Natural killer cell (primary cell): ENCODE data around the gene ZNF268. TPM values are rescaled to one million over a fixed set of nuclear protein-coding genes. Genes with fewer than 3 reads are reported as not detected.

Experiments
- ATAC-seq, 3 donors: fragments of 150-1000 bp in 2 of 3; fragments of 200-7000 bp in 1 of 3; cut with Tn5 transposase; 1 replicate in 1 of 3; 2 replicates in 2 of 3; pipeline ENCODE4 v1.10.0; 2021; ENCODE audit warnings: mild to moderate bottlenecking in 2 of 3, moderate library complexity in 2 of 3
- DNase-seq, 2 donors: peaks; one replicate each; pipeline versions ENCODE4 v3.0.0 to v3.0.0-alpha.2; 2013 to 2021; ENCODE audit warnings: mixed read lengths in 1 of 2
- H3K27ac ChIP-seq: one replicate; pipeline ENCODE4 v1.5.1; 2013; ENCODE audit warnings: mild to moderate bottlenecking, low read length
- H3K27me3 ChIP-seq: one replicate; pipeline ENCODE4 v1.6.1; 2013; ENCODE audit warnings: low read length; ENCODE audit not compliant: control insufficient read depth, insufficient read depth
- H3K36me3 ChIP-seq: one replicate; pipeline ENCODE4 v1.6.1; 2013; ENCODE audit warnings: low read length; ENCODE audit not compliant: control insufficient read depth, insufficient read depth
- H3K4me1 ChIP-seq: one replicate; pipeline ENCODE4 v1.6.1; 2013; ENCODE audit warnings: low read length; ENCODE audit not compliant: control insufficient read depth, insufficient read depth
- H3K4me3 ChIP-seq: one replicate; pipeline ENCODE4 v1.5.1; 2013; ENCODE audit warnings: low read length
- H3K9me3 ChIP-seq: one replicate; pipeline ENCODE4 v1.6.1; 2013; ENCODE audit warnings: low read length; ENCODE audit not compliant: control insufficient read depth, insufficient read depth
- H3K27ac Mint-ChIP-seq, 2 donors: one replicate each; pipeline ENCODE4 v1.8.0; 2022; ENCODE audit warnings: mild to moderate bottlenecking in 2 of 2, mixed read lengths in 2 of 2, moderate library complexity in 1 of 2
- H3K27me3 Mint-ChIP-seq, 2 donors: one replicate each; pipeline ENCODE4 v1.8.0; 2022; ENCODE audit warnings: low read depth in 2 of 2, mixed read lengths in 2 of 2
- H3K36me3 Mint-ChIP-seq: one replicate; pipeline ENCODE4 v1.8.0; 2022; ENCODE audit warnings: mixed read lengths
- H3K4me1 Mint-ChIP-seq, 2 donors: one replicate each; pipeline ENCODE4 v1.8.0; 2022; ENCODE audit warnings: mixed read lengths in 2 of 2
- H3K4me3 Mint-ChIP-seq: one replicate; pipeline ENCODE4 v1.8.0; 2022; ENCODE audit warnings: mild to moderate bottlenecking, moderate library complexity, mixed read lengths
- H3K9me3 Mint-ChIP-seq, 2 donors: one replicate each; pipeline ENCODE4 v1.8.0; 2022; ENCODE audit warnings: mixed read lengths in 2 of 2
- WGBS: methylation state at CpG from one replicate; pipeline ENCODE4 v1.1.7; 2013; ENCODE audit warnings: missing lambda C conversion rate; ENCODE audit not compliant: insufficient coverage; 5-methylcytosine and 5-hydroxymethylcytosine counted together
- intact Hi-C: fragments of 100-400 bp; cut with micrococcal nuclease; formaldehyde crosslinking; loops from one replicate; pipeline ENCODE4 v1.14.2; 2022
- total RNA-seq, 4 donors: library from RNA; stranded (reverse); fragments of 120-200 nt in 1 of 4; gene quantifications; one replicate each; pipeline versions ENCODE4 v1.2.3 to v1.2.4, GENCODE V29; 2013 to 2022
- TF ChIP-seq, protein P1 (sequence below): fragments of 200-600 bp; IDR thresholded peaks from one replicate; pipeline ENCODE4 v1.8.0; 2022; ENCODE audit warnings: antibody characterized with exemption

The ZNF268 gene
- total RNA-seq, 3 donors from 2014 or later (not counting 1 experiment from before 2014, with no cell fraction given), result 12.7 to 17.5 (median 14.3) TPM

DNA sequence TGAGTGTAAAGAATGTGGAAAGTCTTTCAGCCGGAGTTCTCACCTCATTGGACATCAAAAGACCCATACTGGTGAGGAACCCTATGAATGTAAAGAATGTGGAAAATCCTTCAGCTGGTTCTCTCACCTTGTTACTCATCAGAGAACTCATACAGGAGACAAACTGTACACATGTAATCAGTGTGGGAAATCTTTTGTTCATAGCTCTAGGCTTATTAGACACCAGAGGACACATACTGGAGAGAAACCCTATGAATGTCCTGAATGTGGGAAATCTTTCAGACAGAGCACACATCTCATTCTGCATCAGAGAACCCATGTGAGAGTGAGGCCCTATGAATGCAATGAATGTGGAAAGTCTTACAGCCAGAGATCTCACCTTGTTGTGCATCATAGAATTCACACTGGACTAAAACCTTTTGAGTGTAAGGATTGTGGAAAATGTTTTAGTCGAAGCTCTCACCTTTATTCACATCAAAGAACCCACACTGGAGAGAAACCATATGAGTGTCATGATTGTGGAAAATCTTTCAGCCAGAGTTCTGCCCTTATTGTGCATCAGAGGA is 25.1 kb upstream of the ZNF268 start:
- Histone ChIP-seq H3K4me3 (no peak overlapping the region), H3K4me1 (no peaks in the 10 kb centered on the region), H3K9me3 (peaks cover 49% of the 10 kb centered on the region), H3K36me3 (peaks cover 39% of the 10 kb centered on the region), H3K27me3 (no peaks in the 10 kb centered on the region), H3K27ac (no peak overlapping the region)
- intact Hi-C loops, result no loop called here
- H3K27ac Mint-ChIP-seq, result no peak overlapping the region
- peaks cover 12 to 52% of the 10 kb centered on the region in 2 donors for H3K9me3 Mint-ChIP-seq
- H3K4me1 Mint-ChIP-seq, result no peaks in the 10 kb centered on the region
- peaks cover 89% of the 10 kb centered on the region for H3K36me3 Mint-ChIP-seq
- H3K4me3 Mint-ChIP-seq, result no peak overlapping the region
- ATAC-seq (no peak), DNase-seq (no peak)
- no CpG with 5 or more reads among the region's 2 CpGs for WGBS
- TF ChIP-seq, protein P1, sequence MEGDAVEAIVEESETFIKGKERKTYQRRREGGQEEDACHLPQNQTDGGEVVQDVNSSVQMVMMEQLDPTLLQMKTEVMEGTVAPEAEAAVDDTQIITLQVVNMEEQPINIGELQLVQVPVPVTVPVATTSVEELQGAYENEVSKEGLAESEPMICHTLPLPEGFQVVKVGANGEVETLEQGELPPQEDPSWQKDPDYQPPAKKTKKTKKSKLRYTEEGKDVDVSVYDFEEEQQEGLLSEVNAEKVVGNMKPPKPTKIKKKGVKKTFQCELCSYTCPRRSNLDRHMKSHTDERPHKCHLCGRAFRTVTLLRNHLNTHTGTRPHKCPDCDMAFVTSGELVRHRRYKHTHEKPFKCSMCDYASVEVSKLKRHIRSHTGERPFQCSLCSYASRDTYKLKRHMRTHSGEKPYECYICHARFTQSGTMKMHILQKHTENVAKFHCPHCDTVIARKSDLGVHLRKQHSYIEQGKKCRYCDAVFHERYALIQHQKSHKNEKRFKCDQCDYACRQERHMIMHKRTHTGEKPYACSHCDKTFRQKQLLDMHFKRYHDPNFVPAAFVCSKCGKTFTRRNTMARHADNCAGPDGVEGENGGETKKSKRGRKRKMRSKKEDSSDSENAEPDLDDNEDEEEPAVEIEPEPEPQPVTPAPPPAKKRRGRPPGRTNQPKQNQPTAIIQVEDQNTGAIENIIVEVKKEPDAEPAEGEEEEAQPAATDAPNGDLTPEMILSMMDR, result no peak
- H3K27me3 Mint-ChIP-seq, result no peaks in the 10 kb centered on the region

DNA sequence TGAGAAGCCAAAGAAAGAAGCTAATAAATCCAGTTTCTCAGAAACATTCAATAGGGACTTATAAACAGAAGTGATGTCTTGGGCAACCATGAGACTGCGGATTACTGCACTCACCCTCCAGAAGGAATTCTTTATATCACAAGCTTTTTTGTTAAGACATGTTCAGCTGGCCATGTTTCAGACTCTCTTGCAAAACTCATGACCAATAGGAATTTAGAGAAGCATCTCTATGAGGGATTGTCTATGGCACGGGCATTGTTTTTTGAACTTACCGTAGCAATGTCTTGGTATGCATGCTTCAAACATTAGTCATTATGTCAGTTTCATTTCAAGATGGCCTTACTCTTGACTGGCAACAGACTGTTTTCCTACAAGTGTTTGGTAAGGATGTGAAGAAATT is 15.5 kb upstream of the ZNF268 start:
- TF ChIP-seq, protein P1, result no peak
- Mint-ChIP-seq H3K27ac (no peak overlapping the region), H3K4me1 (no peaks in the 10 kb centered on the region), H3K4me3 (no peak overlapping the region), H3K27me3 (no peaks in the 10 kb centered on the region), H3K9me3 (peaks cover 14 to 15% of the 10 kb centered on the region in 2 donors), H3K36me3 (peaks cover 15% of the 10 kb centered on the region)
- H3K36me3 ChIP-seq, result no peaks in the 10 kb centered on the region
- no peaks in the 10 kb centered on the region for H3K4me1 ChIP-seq
- no peak for DNase-seq
- H3K27me3 ChIP-seq, result no peaks in the 10 kb centered on the region
- H3K27ac ChIP-seq, result no peak overlapping the region
- intact Hi-C loops, result no loop called here
- WGBS, result 96% methylated on average over 3 of the region's 3 CpGs
- H3K9me3 ChIP-seq, result peaks cover 17% of the 10 kb centered on the region
- ATAC-seq, result no peak
- H3K4me3 ChIP-seq, result no peak overlapping the region

DNA sequence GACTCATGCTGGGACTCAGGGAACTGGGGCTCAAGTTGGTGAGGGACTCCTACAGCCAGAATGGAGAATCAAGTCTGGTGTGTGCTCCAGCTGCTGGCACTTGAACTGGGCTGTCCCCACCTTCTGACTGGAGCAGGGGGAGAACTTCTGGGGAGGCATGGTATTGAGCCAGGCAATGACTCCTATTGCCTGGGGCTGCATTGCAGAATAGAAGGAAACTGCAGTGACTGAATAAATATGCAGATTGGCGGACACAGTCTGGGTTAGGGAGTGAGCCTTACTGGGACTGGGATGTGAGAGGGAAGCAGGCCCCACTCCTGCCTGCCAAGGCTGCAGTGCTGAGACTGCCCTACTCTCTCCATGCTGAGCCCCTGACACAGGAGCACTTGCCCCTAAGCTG is 8.8 kb upstream of the ZNF268 start:
- no peaks in the 10 kb centered on the region for H3K4me1 Mint-ChIP-seq
- H3K36me3 Mint-ChIP-seq, result peaks cover 10% of the 10 kb centered on the region
- H3K4me3 Mint-ChIP-seq, result no peak overlapping the region
- H3K9me3 ChIP-seq, result peaks cover 21% of the 10 kb centered on the region
- TF ChIP-seq, protein P1, result no peak
- no peak overlapping the region for H3K27ac Mint-ChIP-seq
- H3K4me3 ChIP-seq, result no peak overlapping the region
- WGBS, result 95% methylated on average over 1 of the region's 1 CpG
- ATAC-seq (no peak), DNase-seq (no peak)
- H3K27ac ChIP-seq, result no peak overlapping the region
- H3K4me1 ChIP-seq, result no peaks in the 10 kb centered on the region
- H3K27me3 ChIP-seq, result no peaks in the 10 kb centered on the region
- H3K27me3 Mint-ChIP-seq, result peaks cover 9% of the 10 kb centered on the region in 2 donors
- peaks cover 15 to 21% of the 10 kb centered on the region in 2 donors for H3K9me3 Mint-ChIP-seq
- intact Hi-C loops, result no loop called here
- H3K36me3 ChIP-seq, result no peaks in the 10 kb centered on the region

DNA sequence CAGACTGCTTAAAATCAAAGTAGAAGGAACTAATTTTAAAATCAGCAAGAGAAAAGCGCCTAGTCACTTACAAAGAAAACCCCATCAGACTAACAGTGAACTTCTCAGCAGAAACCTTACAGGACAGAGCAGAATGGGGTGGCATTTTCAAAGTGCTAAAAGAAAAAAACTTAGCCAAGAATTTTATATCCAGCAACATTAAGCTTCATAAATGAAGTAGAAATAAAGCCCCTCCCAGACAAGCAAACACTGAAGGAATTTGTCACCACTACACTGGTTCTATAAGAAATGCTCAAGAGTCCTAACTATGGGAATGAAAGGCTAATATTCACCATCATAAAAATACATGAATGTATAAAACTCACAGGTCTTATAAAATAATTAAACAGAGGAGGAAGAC is 6.4 kb upstream of the ZNF268 start:
- H3K4me1 ChIP-seq, result no peaks in the 10 kb centered on the region
- H3K4me3 ChIP-seq, result no peak overlapping the region
- DNase-seq (no peak), ATAC-seq (no peak)
- no peak overlapping the region for H3K4me3 Mint-ChIP-seq
- intact Hi-C loops, result no loop called here
- H3K27me3 ChIP-seq, result no peaks in the 10 kb centered on the region
- H3K27ac Mint-ChIP-seq, result no peak overlapping the region
- TF ChIP-seq, protein P1, result no peak
- H3K4me1 Mint-ChIP-seq, result no peaks in the 10 kb centered on the region
- peaks cover 14 to 21% of the 10 kb centered on the region in 2 donors for H3K9me3 Mint-ChIP-seq
- H3K27me3 Mint-ChIP-seq, result peaks cover 9% of the 10 kb centered on the region in 2 donors
- H3K36me3 Mint-ChIP-seq, result peaks cover 19% of the 10 kb centered on the region
- peaks cover 28% of the 10 kb centered on the region for H3K9me3 ChIP-seq
- 100% methylated on average over 1 of the region's 1 CpG for WGBS
- H3K27ac ChIP-seq, result no peak overlapping the region
- H3K36me3 ChIP-seq, result no peaks in the 10 kb centered on the region
